Measurements from ENCODE around the gene MEGF6. TPM values are rescaled to one million over a fixed set of nuclear protein-coding genes. Genes with fewer than 3 reads are reported as not detected.

Gene MEGF6
- total RNA-seq, 1 donor from 2014 or later: 9.5 TPM

GRCh38 chr1:3642919-3643675, 31.8 kb upstream of the MEGF6 start:
- H3K27me3 ChIP-seq (ENCODE audit: low read depth): no peaks in the 10 kb centered on the region
- no peaks in the 10 kb centered on the region for H3K9me3 ChIP-seq (replicated peaks)
- H3K4me3 ChIP-seq: no peak overlapping the region
- H3K4me1 ChIP-seq: no peaks in the 10 kb centered on the region
- H3K36me3 ChIP-seq: peaks cover 73% of the 10 kb centered on the region
- TF ChIP-seq CTCF (IDR thresholded peaks at IDR 0.05; ENCODE audit: borderline replicate concordance): no peak
- no peak for DNase-seq
- intact Hi-C loops (cut with micrococcal nuclease): no loop called here
- H3K27ac ChIP-seq (replicated peaks): no peak overlapping the region

GRCh38 chr1:3641816-3642215, 30.5 kb upstream of the MEGF6 start:
- no peak overlapping the region for H3K27ac ChIP-seq (replicated peaks)
- H3K4me3 ChIP-seq: no peak overlapping the region
- H3K36me3 ChIP-seq: peaks cover 79% of the 10 kb centered on the region
- no peaks in the 10 kb centered on the region for H3K4me1 ChIP-seq
- no peaks in the 10 kb centered on the region for H3K27me3 ChIP-seq (ENCODE audit: low read depth)
- no peaks in the 10 kb centered on the region for H3K9me3 ChIP-seq (replicated peaks)
- intact Hi-C loops (cut with micrococcal nuclease): no loop called here
- DNase-seq: no peak
- no peak for TF ChIP-seq CTCF (IDR thresholded peaks at IDR 0.05; ENCODE audit: borderline replicate concordance)

GRCh38 chr1:3641046-3641760, 29.9 kb upstream of the MEGF6 start:
- Histone ChIP-seq H3K36me3 (peaks cover 79% of the 10 kb centered on the region), H3K4me3 (no peak overlapping the region), H3K27ac (replicated peaks) (no peak overlapping the region), H3K9me3 (replicated peaks) (no peaks in the 10 kb centered on the region), H3K4me1 (no peaks in the 10 kb centered on the region), H3K27me3 (ENCODE audit: low read depth) (no peaks in the 10 kb centered on the region)
- intact Hi-C loops (cut with micrococcal nuclease): no loop called here
- no peak for DNase-seq
- TF ChIP-seq CTCF (IDR thresholded peaks at IDR 0.05; ENCODE audit: borderline replicate concordance): no peak

- H3K9me3 ChIP-seq (replicated peaks): no peaks in the 10 kb centered on the region
- peak; percentile 4 for DNase-seq
- H3K4me3 ChIP-seq: no peak overlapping the region
- H3K27ac ChIP-seq (replicated peaks): no peak overlapping the region
- no peaks in the 10 kb centered on the region for H3K4me1 ChIP-seq
- peaks cover 79% of the 10 kb centered on the region for H3K36me3 ChIP-seq
- intact Hi-C loops (cut with micrococcal nuclease): no loop called here
- no peaks in the 10 kb centered on the region for H3K27me3 ChIP-seq (ENCODE audit: low read depth)
- TF ChIP-seq CTCF (IDR thresholded peaks at IDR 0.05; ENCODE audit: borderline replicate concordance): no peak
Observed at GRCh38 chr1:3640121-3640837, 29.0 kb upstream of the MEGF6 start.

- no peak overlapping the region for H3K4me3 ChIP-seq
- H3K27me3 ChIP-seq (ENCODE audit: low read depth): no peaks in the 10 kb centered on the region
- no peak overlapping the region for H3K27ac ChIP-seq (replicated peaks)
- H3K9me3 ChIP-seq (replicated peaks): no peaks in the 10 kb centered on the region
- no peak for TF ChIP-seq CTCF (IDR thresholded peaks at IDR 0.05; ENCODE audit: borderline replicate concordance)
- no peaks in the 10 kb centered on the region for H3K4me1 ChIP-seq
- intact Hi-C loops (cut with micrococcal nuclease): no loop called here
- no peak for DNase-seq
- H3K36me3 ChIP-seq: peaks cover 80% of the 10 kb centered on the region
Observed at GRCh38 chr1:3639397-3639911, 28.1 kb upstream of the MEGF6 start.
